HEK293 (cell line): ENCODE data around the gene KRTAP3-1.
"Not testable (repeated sequence)": the region's sequence is repeated elsewhere in the genome, so short reads cannot be mapped to it uniquely, and the experiment has no call there.

Experiments
- CTCF ChIA-PET: fragments of 350-600 bp; formaldehyde crosslinking; extraction: SDS; loops from one replicate; lab custom pipeline; 2021; ENCODE audit warnings: antibody characterized with exemption; lab: Yijun Ruan, JAX
- POLR2A ChIA-PET: fragments of 300-600 bp; formaldehyde crosslinking; extraction: SDS; loops from one replicate; lab custom pipeline; 2020; ENCODE audit warnings: antibody characterized with exemption, inconsistent platforms; lab: Yijun Ruan, JAX
- H3K27ac ChIP-seq: fragments of 200-500 bp; sonication (Bioruptor generic); 2 replicates; pipeline ENCODE4 v1.5.1; 2014; ENCODE audit warnings: low read depth, low read length, control low read depth, inconsistent platforms; ENCODE audit errors: extremely low read depth
- H3K36me3 ChIP-seq, 2 experiments: fragments of 200-500 bp in 1 of 2; sonication (Bioruptor generic) in 1 of 2; 1 replicate in 1 of 2; 2 replicates in 1 of 2; pipeline ENCODE4 v1.5.1; 2014 to 2017; ENCODE audit warnings: inconsistent platforms in 2 of 2, low read length in 2 of 2; ENCODE audit not compliant: control insufficient read depth in 2 of 2, insufficient read depth in 1 of 2
- H3K4me1 ChIP-seq: fragments of 200-500 bp; sonication (Bioruptor generic); 2 replicates; pipeline ENCODE4 v1.5.1; 2014; ENCODE audit warnings: mild to moderate bottlenecking, low read length, inconsistent platforms; ENCODE audit not compliant: control insufficient read depth, insufficient read depth
- H3K4me3 ChIP-seq: 2 replicates; pipeline ENCODE4 v1.5.1; 2011; ENCODE audit warnings: low read depth, mild to moderate bottlenecking, control low read depth, low read length, moderate library complexity
- H3K9me3 ChIP-seq: fragments of 200-500 bp; sonication (Bioruptor generic); 2 replicates; pipeline ENCODE4 v1.5.1; 2014; ENCODE audit warnings: low read depth, low read length, inconsistent platforms; ENCODE audit not compliant: control insufficient read depth, insufficient read depth
- GLIS1 ChIP-seq: fragments of 450-650 bp; formaldehyde crosslinking; IDR thresholded peaks from 2 replicates; pipeline ENCODE4 v1.5.1; 2016; ENCODE audit warnings: missing biosample characterization, missing genetic modification characterization
- HOXD13 ChIP-seq: sonication (generic); formaldehyde crosslinking; IDR thresholded peaks from 2 replicates; pipeline ENCODE4 v1.8.0; 2022; ENCODE audit warnings: missing genetic modification reagents, borderline replicate concordance
- REST ChIP-seq: fragments of 450-650 bp; formaldehyde crosslinking; IDR thresholded peaks from 2 replicates; pipeline ENCODE4 v1.5.1; 2016; ENCODE audit warnings: missing biosample characterization, missing genetic modification characterization
- YY2 ChIP-seq: fragments of 450-650 bp; formaldehyde crosslinking; IDR thresholded peaks from 2 replicates; pipeline ENCODE4 v1.5.1; 2016; ENCODE audit warnings: missing biosample characterization, missing genetic modification characterization
- ZFP3 ChIP-seq: fragments of 450-650 bp; formaldehyde crosslinking; IDR thresholded peaks from 2 replicates; pipeline ENCODE4 v1.5.1; 2016; ENCODE audit warnings: low read depth, missing biosample characterization, missing genetic modification characterization
- ZIC2 ChIP-seq: fragments of 450-650 bp; formaldehyde crosslinking; IDR thresholded peaks from 2 replicates; pipeline ENCODE4 v1.5.1; 2016; ENCODE audit warnings: missing biosample characterization, missing genetic modification characterization
- ZNF18 ChIP-seq: fragments of 450-650 bp; formaldehyde crosslinking; IDR thresholded peaks from 2 replicates; pipeline ENCODE4 v1.5.1; 2016; ENCODE audit warnings: missing biosample characterization, missing genetic modification characterization
- ZNF433 ChIP-seq: fragments of 450-650 bp; formaldehyde crosslinking; IDR thresholded peaks from 2 replicates; pipeline ENCODE4 v1.5.1; 2016; ENCODE audit warnings: missing biosample characterization, missing genetic modification characterization, low read depth
- ZNF555 ChIP-seq: fragments of 450-650 bp; formaldehyde crosslinking; conservative IDR thresholded peaks from 2 replicates; pipeline ENCODE4 v1.5.1; 2017; ENCODE audit warnings: missing biosample characterization, mild to moderate bottlenecking, missing genetic modification characterization, inconsistent platforms
- ZNF571 ChIP-seq: fragments of 450-650 bp; formaldehyde crosslinking; IDR thresholded peaks from 2 replicates; pipeline ENCODE4 v1.5.0; 2017; ENCODE audit warnings: missing biosample characterization, missing genetic modification characterization
- ZNF692 ChIP-seq: fragments of 450-650 bp; formaldehyde crosslinking; IDR thresholded peaks from 2 replicates; pipeline ENCODE4 v1.5.1; 2016; ENCODE audit warnings: missing biosample characterization, missing genetic modification characterization
- ZSCAN23 ChIP-seq: fragments of 450-650 bp; formaldehyde crosslinking; IDR thresholded peaks from 2 replicates; pipeline ENCODE4 v1.5.1; 2016; ENCODE audit warnings: missing biosample characterization, missing genetic modification characterization

KRTAP3-1 gene

GRCh38 chr17:41049110-41049509, 40.2 kb upstream of the KRTAP3-1 start:
- Histone ChIP-seq H3K4me3 (no peak overlapping the region), H3K4me1 (no peaks in the 10 kb centered on the region), H3K27ac (no peak overlapping the region), H3K9me3 (no peaks in the 10 kb centered on the region), H3K36me3 (no peaks in the 10 kb centered on the region)
- ChIA-PET POLR2A (no interaction called here), CTCF (no interaction called here)
- no peak for TF ChIP-seq ZNF571
- TF ChIP-seq ZNF18 (tag by site-specific recombination): no peak
- TF ChIP-seq ZSCAN23: no peak
- TF ChIP-seq HOXD13 (CRISPR knock-in tag): no peak

- H3K36me3 ChIP-seq: no peaks in the 10 kb centered on the region
- CTCF ChIA-PET: interaction anchor here (0.6 to 0.7 kb wide), 2 partner anchors 340 to 355 kb away, joined by 4 to 5 read pairs; no protein-coding TSS in a partner anchor
- no peak for TF ChIP-seq REST (tag by site-specific recombination)
- no peak for TF ChIP-seq ZNF692
- no peak for TF ChIP-seq ZNF555 (tag by site-specific recombination)
- no peak for TF ChIP-seq ZFP3 (tag by site-specific recombination)
- no peak for TF ChIP-seq YY2 (tag by site-specific recombination)
- TF ChIP-seq ZNF433 (tag by site-specific recombination): no peak
- TF ChIP-seq, all 188 proteins: peak for 0
- Histone ChIP-seq H3K4me3 (no peak overlapping the region), H3K4me1 (no peaks in the 10 kb centered on the region), H3K27ac (no peak overlapping the region), H3K9me3 (no peaks in the 10 kb centered on the region; the same call in 1 of the 2 replicates)
- POLR2A ChIA-PET: no interaction called here
Observed at GRCh38 chr17:41048441-41048840, 39.5 kb upstream of the KRTAP3-1 start.

GRCh38 chr17:41046735-41047465, 38.0 kb upstream of the KRTAP3-1 start, which contains the start of gene KRTAP2-1:
Gene KRTAP2-1 (minus strand): TSS chr17:41047316. CDS start chr17:41047267, 49 bp downstream.
- H3K4me3 ChIP-seq, CTCF ChIA-PET, POLR2A ChIA-PET, H3K36me3 ChIP-seq, H3K4me1 ChIP-seq, H3K27ac ChIP-seq, H3K9me3 ChIP-seq: not testable (repeated sequence)
- peak; percentile 94 for TF ChIP-seq ZIC2 (tag by site-specific recombination)
- TF ChIP-seq GLIS1: peak; percentile 79
